Mucosa of gallbladder (tissue), 1 donor: ENCODE measurements around the gene ANKRD36C. TPM values are rescaled to one million over a fixed set of nuclear protein-coding genes. Genes with fewer than 3 reads are reported as not detected.
A peak's percentile ranks its signal among the peaks of the same experiment; 100 is the strongest.
"Not testable (repeated sequence)": the region's sequence is repeated elsewhere in the genome, so short reads cannot be mapped to it uniquely, and the experiment has no call there.

Experiments
- DNase-seq: peaks from one replicate; pipeline ENCODE4 v3.0.0-alpha.2; 2020; ENCODE audit warnings: low spot score
- total RNA-seq: library from RNA; stranded (reverse); gene quantifications from one replicate; pipeline ENCODE4 v1.2.1, GENCODE V29; 2021
- donor health status: DM: no; HTN: no; CAD: no.

ANKRD36C gene
- 18.5 TPM for total RNA-seq

DNA sequence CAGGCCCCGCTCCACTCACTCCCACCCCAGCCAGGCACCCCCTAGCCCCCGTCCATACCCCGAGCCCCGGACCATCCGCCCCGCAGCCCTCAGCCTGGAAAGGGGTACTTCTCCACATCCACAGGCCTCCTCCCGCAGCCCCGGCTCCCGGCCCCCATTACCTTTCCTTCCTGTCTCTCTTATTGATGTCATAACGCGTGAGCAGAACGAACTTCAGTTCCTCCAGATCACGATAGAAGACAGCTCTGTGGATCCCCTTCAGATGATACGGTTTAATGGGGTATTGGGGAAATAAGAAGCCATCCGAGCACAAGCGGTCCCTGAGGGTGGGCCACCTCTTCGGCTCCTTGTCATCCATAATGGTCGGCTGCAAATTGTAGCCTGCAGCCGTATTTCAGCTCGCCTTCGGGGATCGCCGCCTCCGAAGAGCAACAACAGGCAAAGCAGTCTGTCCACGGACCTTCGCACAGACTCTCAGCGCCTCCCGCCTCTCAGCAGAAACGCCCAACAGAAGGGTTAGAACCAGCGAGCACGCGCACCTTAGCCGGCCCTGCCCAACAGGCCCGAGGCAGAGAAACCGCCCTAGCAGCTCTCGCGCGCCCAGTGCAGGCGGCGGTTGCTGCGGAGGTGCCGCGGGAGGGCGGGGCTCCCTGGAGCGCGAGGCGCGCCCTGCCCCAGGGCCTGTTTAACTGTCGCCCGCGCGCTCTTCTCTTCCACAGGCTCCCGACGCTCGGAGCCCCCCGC is at the start of gene ANKRD36C:
Gene ANKRD36C (minus strand): TSS at position 474 of the 744 bp plus-strand sequence. CDS start 116 bp downstream, at position 358.
- peak; percentile 31 for DNase-seq

DNA sequence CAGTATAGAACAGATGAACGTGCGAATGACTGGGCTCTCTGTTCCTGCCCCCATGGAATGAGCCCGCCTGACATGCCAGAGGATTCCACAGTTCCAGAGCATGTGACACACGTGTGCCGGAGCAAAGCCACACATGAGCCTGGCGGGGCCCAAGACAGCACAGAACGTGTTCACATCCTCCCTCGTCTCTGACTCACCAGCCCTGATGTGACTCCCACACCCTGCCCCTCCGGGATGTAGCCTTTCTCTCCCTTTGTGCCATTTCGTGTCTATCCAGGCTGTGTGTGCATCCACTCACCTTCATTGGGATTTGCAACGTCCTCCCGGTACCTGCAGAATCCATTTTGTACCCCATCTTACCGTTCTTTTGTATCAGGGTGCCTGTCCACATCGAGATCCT is 43.9 kb upstream of the ANKRD36C start:
- DNase-seq: not testable (repeated sequence)

- DNase-seq: not testable (repeated sequence)
These were observed 43.2 kb upstream of the ANKRD36C start, which contains the start of gene GPAT2 for GRCh38 chr2:96034792-96035191. Gene GPAT2 (minus strand): TSS chr2:96034916. CDS start chr2:96032359, 2,557 bp downstream.

DNA sequence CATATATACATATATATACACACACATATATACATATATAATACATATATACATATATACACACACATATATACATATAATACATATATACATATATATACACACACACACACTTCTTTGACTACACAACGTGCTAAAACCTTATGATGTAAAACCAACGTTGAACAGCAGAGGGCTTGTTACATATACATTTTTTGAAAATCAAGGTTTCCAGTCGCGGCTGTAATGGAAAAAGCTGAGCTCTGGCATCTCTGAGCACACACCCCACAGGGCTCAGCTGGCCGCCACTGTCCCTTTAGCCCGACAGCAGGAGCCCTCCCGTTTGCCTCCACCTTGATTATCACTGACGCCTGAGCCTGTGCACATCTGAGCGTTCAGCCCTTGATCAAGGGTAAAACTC is 42.4 kb upstream of the ANKRD36C start:
- not testable (repeated sequence) for DNase-seq

DNA sequence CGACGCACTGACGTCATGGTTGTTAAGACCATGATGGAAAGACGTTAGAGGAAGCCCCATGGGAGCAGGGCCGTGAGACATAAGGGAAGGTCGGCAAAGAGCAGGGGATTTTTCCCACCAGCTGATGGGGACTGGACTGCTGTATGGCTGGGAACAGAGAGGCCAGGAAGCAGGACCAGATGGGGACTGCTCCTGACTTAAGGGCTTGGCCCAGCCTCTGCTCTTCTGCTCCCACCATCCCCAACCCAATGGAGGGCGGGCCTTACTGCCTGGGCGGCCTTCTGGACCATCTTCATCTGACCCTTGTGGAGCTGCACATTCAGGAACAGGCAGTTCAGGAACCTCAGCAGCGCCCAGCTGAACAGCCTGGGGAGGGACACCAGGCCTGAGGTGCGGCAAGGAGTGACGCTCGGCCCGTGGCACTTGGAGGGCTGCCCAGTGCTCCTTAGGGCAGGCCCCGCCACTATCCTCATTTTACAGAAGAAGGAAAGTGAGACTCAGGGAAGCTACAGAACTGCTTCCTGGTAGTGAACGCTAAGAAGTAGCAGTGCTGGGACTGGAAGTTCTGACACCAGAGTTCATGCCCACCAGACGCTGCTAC is 36.2 kb upstream of the ANKRD36C start:
- DNase-seq: not testable (repeated sequence)

DNA sequence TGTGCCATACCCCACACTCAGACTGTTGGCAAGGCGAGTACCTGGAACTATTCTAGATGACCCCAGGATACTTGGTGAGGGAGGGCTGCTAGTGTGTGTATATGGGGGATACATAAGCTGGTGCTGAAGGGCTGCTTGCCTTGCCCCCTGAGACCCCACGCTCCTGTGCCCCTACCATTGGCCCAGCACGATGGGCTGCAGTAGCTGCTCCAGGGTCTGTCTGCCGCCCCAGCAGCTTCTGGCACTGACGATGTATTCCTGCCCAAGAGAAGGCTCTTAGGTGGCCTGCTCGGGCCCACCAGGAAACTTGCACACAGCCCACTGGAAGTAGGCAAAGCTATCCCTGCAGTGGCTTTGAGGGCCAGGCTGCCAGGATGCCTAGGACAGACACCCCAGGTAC is 34.1 kb upstream of the ANKRD36C start:
- DNase-seq: not testable (repeated sequence)

GRCh38 chr2:96025194-96025492 is 33.5 kb upstream of the ANKRD36C start:
- DNase-seq: no peak

DNA sequence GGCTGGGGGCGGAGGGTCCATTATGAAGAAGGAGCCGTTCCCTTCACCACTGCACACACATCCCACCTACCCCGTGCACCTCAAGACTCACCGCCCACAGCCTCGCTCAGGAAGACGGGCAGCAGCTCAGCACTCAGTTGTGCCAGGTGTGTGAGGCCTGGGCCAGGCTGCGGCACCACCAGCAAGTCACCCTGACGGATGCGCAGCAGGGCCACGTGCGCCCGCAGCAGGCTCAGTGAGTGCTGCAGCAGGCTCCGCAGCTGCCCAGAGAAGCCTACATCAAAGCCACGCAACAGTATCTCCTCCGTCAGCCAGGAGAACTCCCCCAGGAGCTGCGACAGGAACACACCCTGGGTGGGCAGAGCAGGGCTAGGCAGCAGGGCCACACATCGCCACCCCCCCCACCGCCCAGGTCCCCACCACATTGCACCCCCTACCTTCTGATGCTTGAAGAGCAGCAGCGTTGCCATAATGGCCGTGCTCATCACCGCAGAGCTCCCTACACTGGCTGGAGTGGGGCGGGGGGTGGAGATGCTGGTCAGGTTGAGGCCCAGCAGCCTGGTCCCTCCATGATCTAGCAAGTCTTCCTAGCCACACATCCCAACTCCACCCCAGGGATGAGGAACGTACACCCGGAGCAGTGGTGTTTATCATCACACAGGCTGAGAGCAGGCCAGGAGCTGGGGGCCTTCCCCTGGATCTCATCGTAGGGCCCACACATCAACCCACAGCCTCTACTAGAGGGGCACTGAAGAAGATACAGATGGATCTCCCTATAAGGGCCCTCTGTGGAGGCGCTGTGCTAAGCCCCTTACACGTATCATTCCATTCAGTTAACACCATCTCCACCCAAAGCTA is 32.9 kb upstream of the ANKRD36C start:
- DNase-seq: no peak

DNA sequence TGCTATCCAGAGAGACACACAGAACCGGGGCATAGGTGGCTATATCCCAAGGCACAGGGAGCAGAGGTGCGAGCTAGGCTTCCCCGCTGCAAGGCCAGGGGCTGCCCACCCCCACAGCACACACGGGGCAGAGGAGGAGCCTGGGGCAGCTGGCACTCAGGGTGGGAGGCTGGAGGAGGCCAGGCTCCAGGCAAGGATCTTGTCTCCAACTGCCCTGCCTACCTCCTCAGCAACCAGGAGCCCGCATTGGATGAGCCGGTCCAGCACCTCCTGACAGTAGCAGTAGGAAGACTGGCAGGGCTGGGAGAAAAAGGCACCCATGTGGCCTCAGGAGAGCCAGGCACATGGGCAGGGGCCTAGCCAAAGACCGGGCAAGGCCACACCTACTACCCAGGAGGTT is 32.1 kb upstream of the ANKRD36C start:
- not testable (repeated sequence) for DNase-seq

GRCh38 chr2:96022701-96023447 is 31.2 kb upstream of the ANKRD36C start:
- peak; percentile 86 for DNase-seq

- not testable (repeated sequence) for DNase-seq
These were observed 30.5 kb upstream of the ANKRD36C start for GRCh38 chr2:96022126-96022525.

GRCh38 chr2:96021142-96021541 is 29.5 kb upstream of the ANKRD36C start:
- DNase-seq: not testable (repeated sequence)

DNA sequence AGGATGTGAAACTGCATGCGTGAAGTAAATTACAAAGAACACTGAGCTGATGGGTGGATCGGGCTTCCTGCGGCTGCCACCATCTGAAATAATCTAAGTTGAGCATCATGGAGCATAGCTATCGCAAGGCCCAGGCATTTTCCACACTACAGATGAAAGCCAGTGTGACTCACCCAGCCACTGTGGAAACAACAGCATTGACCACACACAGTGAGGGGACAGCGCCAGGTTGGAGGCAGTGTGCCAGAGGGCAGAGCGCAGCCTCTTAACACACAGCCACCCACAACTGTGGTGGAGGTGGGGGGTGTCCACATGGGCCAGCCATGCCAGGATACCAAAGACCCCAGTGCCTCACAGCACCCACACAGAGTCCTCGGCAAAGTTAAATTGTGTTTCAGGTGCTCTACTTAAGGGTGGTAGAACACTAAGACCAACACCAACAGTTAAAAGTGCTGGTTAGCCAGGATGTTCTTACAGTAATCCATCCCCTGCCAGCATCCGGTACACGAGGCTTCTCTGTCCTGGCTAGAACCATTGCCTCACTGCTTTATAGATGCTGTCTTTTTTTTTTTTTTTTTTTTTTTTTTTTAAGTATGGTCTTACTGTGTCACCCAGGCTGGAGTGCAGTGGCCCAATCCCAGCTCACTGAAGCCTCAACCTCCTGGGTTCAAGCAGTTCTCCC is 28.4 kb upstream of the ANKRD36C start:
- not testable (repeated sequence) for DNase-seq

DNA sequence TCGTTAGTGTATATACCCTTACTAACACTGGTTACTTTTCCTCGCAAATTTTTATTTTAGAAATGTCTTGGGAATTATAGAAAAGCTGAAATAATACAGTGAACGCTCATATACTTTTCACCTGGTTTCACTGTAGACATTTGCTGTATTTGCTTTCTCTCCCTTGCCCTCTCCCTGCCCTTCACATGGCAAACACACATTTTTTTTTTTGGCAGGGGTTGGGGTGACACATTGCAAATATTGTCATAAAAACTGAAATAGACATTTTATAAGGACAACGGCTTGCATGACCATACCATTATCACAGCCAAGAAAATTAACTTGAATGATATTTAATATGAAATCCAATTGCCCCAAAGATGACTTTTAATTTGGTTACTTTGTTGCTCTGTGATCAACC is 24.7 kb upstream of the ANKRD36C start:
- not testable (repeated sequence) for DNase-seq

DNA sequence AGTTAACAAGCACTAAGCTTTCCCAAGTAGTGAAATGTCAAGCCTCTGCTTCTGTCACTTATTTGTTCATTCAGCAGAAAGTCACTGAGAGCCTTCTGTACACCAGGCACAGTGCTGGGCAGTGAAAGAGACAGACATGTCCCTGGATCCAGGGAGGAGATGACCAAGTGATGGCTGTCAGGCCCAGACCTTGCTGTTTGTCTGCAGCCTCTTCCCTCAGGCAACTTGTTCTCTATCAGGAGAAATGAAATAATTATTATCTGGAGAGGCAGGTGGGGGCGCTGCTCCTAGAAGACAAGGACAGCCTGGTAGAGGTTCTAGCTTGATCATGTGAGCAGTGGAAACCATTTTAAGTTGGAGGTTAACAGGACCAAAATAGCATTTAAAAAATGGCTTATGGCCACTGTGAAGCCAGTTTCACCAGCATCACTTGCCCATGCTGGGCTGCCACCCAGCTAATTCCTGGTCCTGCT is 21.2 kb upstream of the ANKRD36C start:
- not testable (repeated sequence) for DNase-seq

DNA sequence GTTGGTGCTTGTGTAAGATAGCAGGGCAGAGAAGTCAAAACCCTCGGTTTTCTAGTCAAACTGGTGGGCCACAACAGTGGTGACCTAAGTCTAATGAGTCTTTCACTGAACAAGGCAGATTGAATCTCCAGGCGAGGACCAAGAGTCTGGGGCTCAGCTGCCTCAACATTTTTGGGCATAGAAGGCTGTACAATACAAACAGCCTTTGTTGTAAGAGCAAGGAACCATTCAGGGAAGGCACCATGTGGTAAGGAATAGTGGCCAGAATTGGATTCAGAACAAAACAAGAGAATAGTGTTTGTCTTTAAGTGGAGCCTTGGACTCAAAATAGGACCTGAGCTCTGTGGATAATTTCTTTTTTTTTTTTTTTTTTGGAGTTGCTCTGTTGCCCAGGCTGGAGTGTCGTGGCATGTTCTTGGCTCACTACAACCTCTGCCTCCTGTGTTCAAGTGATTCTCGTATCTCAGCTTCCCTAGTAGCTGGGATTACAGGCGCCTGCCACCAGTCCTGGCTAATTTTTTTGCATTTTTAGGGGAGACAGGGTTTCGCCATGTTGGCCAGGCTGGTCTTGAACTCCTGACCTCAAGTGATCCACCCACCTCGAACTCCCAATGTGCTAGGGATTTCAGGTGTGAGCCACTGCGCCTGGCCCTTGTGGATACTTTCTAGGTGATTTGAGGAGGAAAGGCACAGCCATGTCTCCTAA is 20.6 kb upstream of the ANKRD36C start:
- DNase-seq: not testable (repeated sequence)

DNA sequence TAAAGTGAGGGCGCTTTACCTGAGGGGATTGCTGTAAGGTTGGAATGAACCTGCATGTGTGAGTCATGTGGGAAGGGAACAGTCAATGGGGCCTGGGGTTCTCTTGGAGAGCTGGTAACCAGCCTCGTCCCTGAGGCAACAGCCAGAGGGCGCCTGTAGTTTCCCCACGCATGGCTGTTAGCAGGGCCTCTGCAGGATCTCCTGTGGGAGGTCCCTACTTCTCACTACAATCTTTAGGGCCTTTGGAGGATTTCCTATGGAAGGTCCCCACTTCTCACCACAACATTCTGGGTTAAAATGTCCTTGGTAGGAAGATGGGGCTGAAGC is 19.5 kb upstream of the ANKRD36C start:
- DNase-seq: not testable (repeated sequence)

DNA sequence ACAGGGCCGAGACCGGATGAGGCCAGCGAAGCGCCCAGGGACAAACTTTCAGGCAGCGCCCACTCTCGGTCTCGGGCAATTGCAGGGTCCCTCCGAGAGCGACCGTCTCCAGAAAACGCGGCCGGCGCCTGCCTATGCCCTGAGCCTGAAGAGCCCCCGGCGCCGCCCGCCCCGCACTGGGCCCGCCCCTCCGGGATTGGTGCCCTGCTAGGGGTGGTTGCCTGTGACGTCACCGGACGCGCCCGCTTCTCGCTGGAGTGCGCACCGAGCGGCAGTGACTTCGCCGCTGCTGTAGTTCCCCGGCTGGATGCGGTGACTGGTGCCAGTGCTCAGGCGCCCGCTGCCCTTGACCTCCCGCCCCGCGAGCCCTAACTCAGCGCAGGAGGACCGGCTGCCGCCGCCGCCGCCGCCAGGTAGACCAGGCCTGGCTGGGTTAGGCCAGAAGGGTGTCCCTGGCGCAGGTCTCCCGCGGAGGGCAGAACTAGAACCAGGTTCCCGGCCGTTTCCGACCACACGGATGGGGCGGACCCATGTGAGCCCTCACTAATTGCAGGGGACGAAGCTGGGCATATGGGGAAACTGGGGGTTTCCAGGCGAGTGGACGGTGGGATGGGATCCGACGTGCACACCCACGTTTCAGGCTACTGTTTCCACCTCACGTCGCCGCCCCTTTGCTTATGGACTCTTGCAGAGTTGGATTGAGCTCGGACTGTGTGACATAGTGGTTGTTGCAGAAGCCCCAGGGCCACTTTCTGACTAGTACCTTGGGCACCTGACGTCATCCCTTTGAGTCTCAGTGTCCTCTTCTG is 18.9 kb upstream of the ANKRD36C start:
- peak; percentile 97 for DNase-seq

DNA sequence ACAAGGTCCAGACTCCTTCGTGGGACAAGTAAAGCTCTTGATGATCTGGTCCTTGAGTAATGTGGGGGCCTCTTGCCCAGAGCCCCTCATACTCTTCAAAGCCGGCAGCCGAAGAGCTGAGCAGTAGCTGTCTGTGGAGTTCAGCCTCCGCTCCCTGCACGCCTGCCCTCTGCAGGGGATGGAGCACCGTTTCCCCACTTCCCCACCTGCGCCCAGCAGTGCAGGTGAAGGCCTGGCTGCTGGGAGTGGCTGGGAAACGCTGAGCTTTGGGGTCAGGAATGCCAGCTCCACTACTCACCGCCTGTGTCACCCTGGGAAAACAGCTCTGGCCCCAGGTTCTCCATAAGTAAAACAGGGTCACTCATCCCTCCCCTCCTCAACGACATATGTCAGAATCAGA is 18.2 kb upstream of the ANKRD36C start:
- not testable (repeated sequence) for DNase-seq

DNA sequence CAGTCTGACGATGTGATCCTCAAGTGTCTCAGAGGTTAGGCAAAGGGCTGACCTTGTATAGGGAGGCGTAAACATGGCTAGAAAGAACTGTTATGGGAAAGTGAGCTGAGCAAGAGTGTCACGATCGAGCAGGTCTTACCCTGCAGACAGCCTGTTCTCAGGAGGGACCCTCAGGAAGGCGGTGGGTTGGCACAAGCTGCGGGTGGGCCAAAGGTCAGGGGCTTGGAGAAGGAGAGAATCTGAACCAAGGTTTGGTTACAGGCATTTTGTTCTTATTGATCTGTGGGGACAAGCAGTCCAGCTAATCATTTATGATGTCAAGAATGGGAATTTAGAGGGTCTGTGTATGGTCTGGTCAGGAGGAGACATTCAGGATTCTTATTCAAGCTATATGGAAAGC is 16.4 kb upstream of the ANKRD36C start:
- DNase-seq: not testable (repeated sequence)
